GM23248 (cell line): ENCODE results near the gene GDF10. TPM values are rescaled to one million over a fixed set of nuclear protein-coding genes. Genes with fewer than 3 reads are reported as not detected.

Source experiments
- DNase-seq: peaks from one replicate; pipeline ENCODE4 v3.0.0-alpha.2; 2015
- H2AFZ ChIP-seq: fragments of 200-600 bp; sonication (generic); 2 replicates; pipeline ENCODE4 v1.6.1; 2016; ENCODE audit warnings: antibody characterized with exemption
- H3F3A ChIP-seq: fragments of 200-600 bp; sonication (generic); 2 replicates; pipeline ENCODE4 v1.6.1; 2016; ENCODE audit warnings: mild to moderate bottlenecking, antibody characterized with exemption, mixed run types; ENCODE audit not compliant: insufficient read depth
- H3K27ac ChIP-seq: fragments of 200-600 bp; sonication (generic); 2 replicates; pipeline ENCODE4 v1.5.1; 2016; ENCODE audit warnings: mild to moderate bottlenecking
- H3K27me3 ChIP-seq: fragments of 200-600 bp; sonication (generic); replicated peaks from 2 replicates; pipeline ENCODE4 v1.6.1; 2016; ENCODE audit warnings: mild to moderate bottlenecking; ENCODE audit not compliant: insufficient read depth
- H3K36me3 ChIP-seq: fragments of 200-600 bp; sonication (generic); 2 replicates; pipeline ENCODE4 v1.6.1; 2016; ENCODE audit warnings: low read depth, mild to moderate bottlenecking
- H3K4me1 ChIP-seq: fragments of 200-600 bp; sonication (generic); 2 replicates; pipeline ENCODE4 v1.6.1; 2016; ENCODE audit warnings: mild to moderate bottlenecking; ENCODE audit not compliant: insufficient read depth
- H3K4me2 ChIP-seq: fragments of 200-600 bp; sonication (generic); one replicate; pipeline ENCODE4 v1.6.1; 2016; ENCODE audit warnings: mild to moderate bottlenecking; ENCODE audit not compliant: unreplicated experiment
- H3K4me3 ChIP-seq: fragments of 200-600 bp; sonication (generic); 2 replicates; pipeline ENCODE4 v1.5.1; 2016; ENCODE audit warnings: mild to moderate bottlenecking
- H3K79me2 ChIP-seq: fragments of 200-600 bp; sonication (generic); 2 replicates; pipeline ENCODE4 v1.6.1; 2016; ENCODE audit warnings: mild to moderate bottlenecking; ENCODE audit not compliant: insufficient read depth
- H3K9ac ChIP-seq: fragments of 200-600 bp; sonication (generic); 2 replicates; pipeline ENCODE4 v1.6.1; 2016; ENCODE audit warnings: mild to moderate bottlenecking
- H3K9me2 ChIP-seq: fragments of 200-600 bp; sonication (generic); 2 replicates; pipeline ENCODE4 v1.6.1; 2016; ENCODE audit warnings: mixed run types, mild to moderate bottlenecking, moderate library complexity; ENCODE audit not compliant: insufficient read depth
- H3K9me3 ChIP-seq: fragments of 200-600 bp; sonication (generic); one replicate; pipeline ENCODE4 v1.6.1; 2017; ENCODE audit warnings: low read depth
- H4K20me1 ChIP-seq: fragments of 200-600 bp; sonication (generic); 2 replicates; pipeline ENCODE4 v1.6.0; 2016; ENCODE audit not compliant: insufficient read depth
- EZH2 ChIP-seq: fragments of 200-600 bp; sonication (generic); IDR thresholded peaks from 2 replicates; pipeline ENCODE4 v1.6.1; 2018; ENCODE audit warnings: antibody characterized with exemption, mild to moderate bottlenecking; ENCODE audit not compliant: insufficient read depth, poor library complexity, severe bottlenecking
- EZH2phosphoT487 ChIP-seq: fragments of 200-600 bp; sonication (generic); IDR thresholded peaks from 2 replicates; pipeline ENCODE4 v1.6.1; 2018; ENCODE audit warnings: antibody characterized with exemption, moderate library complexity, mild to moderate bottlenecking, low read depth; ENCODE audit not compliant: insufficient read depth
- WGBS, 2 experiments: methylation state at CpG; one replicate each; pipeline ENCODE4 v1.1.6; 2015 to 2017; ENCODE audit warnings: low lambda C conversion rate in 2 of 2, low coverage in 1 of 2; ENCODE audit errors: missing lambda C conversion rate in 2 of 2; 5-methylcytosine and 5-hydroxymethylcytosine counted together
- in situ Hi-C: fragments of 300-500 bp; cut with MboI; formaldehyde crosslinking; loops from 2 replicates; pipeline ENCODE4 v1.15.0; 2020
- polyA plus RNA-seq: library from polyadenylated mRNA; unstranded; fragments of >200 nt; fragmentation: Nextera tagmentation; extraction: Ambion mirVana; gene quantifications from 2 replicates; pipeline ENCODE4 v1.2.1, GENCODE V29; 2016
- total RNA-seq: library from RNA; depleted of rRNA; stranded (reverse); fragments of >200 nt; shearing (Covaris generic); gene quantifications from 2 replicates; pipeline ENCODE4 v1.2.3, GENCODE V29; 2014

The GDF10 gene
- total and polyA plus RNA-seq, 2 experiments from 2014 or later: 0.08 to 0.22 TPM

DNA sequence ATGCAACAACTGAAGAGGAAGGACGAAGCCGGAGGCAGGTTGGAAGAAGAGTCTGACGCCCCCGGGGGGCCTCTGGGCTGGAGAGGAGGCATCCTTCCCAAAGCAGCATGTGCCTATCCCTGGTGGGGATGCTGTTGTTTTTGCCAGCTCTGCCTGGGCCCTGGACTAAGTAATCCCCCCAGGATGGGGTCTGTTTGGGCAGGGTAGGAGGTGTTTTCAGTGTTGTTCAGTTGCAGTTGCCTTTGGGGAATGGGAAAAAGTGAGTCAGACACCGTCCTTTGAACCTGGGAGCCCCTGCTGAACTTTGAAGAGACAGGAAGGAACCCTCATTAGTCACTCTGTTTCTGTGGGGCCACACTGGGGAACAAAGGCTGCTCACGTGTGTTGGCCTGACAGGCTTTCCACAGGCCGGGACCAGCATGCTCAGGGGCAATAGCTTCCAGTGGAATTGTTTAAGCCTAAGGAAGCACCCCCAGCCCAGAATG, 35.2 kb upstream of the GDF10 start:
- Histone ChIP-seq H4K20me1 (no peaks in the 10 kb centered on the region), H3F3A (no peaks in the 10 kb centered on the region), H3K27ac (no peak overlapping the region), H3K9me3 (no peaks in the 10 kb centered on the region), H3K4me3 (no peak overlapping the region), H2AFZ (no peak overlapping the region), H3K9me2 (no peaks in the 10 kb centered on the region), H3K4me2 (no peak overlapping the region), H3K36me3 (no peaks in the 10 kb centered on the region), H3K79me2 (no peaks in the 10 kb centered on the region), H3K27me3 (peaks cover 41% of the 10 kb centered on the region), H3K9ac (no peak overlapping the region), H3K4me1 (no peaks in the 10 kb centered on the region)
- TF ChIP-seq EZH2 (no peak), EZH2phosphoT487 (no peak)
- DNase-seq: no peak
- in situ Hi-C loops: no loop called here
- 61 to 65% methylated on average over 7 of the region's 7 CpGs for WGBS, 2 experiments

- Histone ChIP-seq H3K4me2 (no peak overlapping the region), H3K9ac (no peak overlapping the region), H3K27ac (no peak overlapping the region), H3K4me3 (no peak overlapping the region), H2AFZ (no peak overlapping the region), H3K9me2 (no peaks in the 10 kb centered on the region), H4K20me1 (no peaks in the 10 kb centered on the region), H3K27me3 (peaks cover 34% of the 10 kb centered on the region), H3K79me2 (no peaks in the 10 kb centered on the region), H3K9me3 (no peaks in the 10 kb centered on the region), H3K36me3 (no peaks in the 10 kb centered on the region), H3F3A (no peaks in the 10 kb centered on the region), H3K4me1 (no peaks in the 10 kb centered on the region)
- TF ChIP-seq EZH2phosphoT487 (no peak), EZH2 (no peak)
- DNase-seq: no peak
- 38 to 39% methylated on average over 5 of the region's 5 CpGs for WGBS, 2 experiments
- in situ Hi-C loops: no loop called here
Observed at GRCh38 chr10:47266602-47267001, 33.4 kb upstream of the GDF10 start.

DNA sequence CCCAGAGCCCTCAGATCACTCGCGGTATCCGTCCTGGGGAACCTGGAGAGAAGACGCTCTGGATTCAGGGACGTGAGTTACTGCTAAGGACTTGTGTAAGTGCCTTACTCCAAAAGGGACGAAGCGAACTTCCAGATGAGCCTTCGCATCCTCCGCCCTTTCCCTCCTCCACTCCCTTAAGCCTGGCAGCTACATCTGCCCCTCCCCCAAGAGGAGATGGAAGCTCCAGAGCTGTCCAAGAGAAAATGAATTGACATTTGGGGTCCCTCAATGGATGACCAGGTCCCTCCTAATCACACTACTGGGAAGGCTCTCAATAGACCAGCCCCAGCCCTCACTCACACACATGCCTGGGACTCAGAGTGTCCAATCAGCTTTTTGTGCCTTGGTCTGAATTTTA, 31.3 kb upstream of the GDF10 start:
- no peak for TF ChIP-seq EZH2phosphoT487
- TF ChIP-seq EZH2: no peak
- no peak overlapping the region for H3K4me3 ChIP-seq
- H3F3A ChIP-seq: no peaks in the 10 kb centered on the region
- no peak overlapping the region for H3K27ac ChIP-seq
- H3K4me2 ChIP-seq: no peak overlapping the region
- H3K36me3 ChIP-seq: no peaks in the 10 kb centered on the region
- no peaks in the 10 kb centered on the region for H3K9me3 ChIP-seq
- H3K9me2 ChIP-seq: no peaks in the 10 kb centered on the region
- WGBS, 2 experiments: 87 to 90% methylated on average over 9 of the region's 9 CpGs
- in situ Hi-C loops: no loop called here
- no peaks in the 10 kb centered on the region for H3K79me2 ChIP-seq
- DNase-seq: no peak
- peaks cover 26% of the 10 kb centered on the region; the same call in 1 of the 2 replicates for H3K27me3 ChIP-seq
- no peaks in the 10 kb centered on the region for H4K20me1 ChIP-seq
- H3K9ac ChIP-seq: no peak overlapping the region
- H3K4me1 ChIP-seq: no peaks in the 10 kb centered on the region
- no peak overlapping the region for H2AFZ ChIP-seq

DNA sequence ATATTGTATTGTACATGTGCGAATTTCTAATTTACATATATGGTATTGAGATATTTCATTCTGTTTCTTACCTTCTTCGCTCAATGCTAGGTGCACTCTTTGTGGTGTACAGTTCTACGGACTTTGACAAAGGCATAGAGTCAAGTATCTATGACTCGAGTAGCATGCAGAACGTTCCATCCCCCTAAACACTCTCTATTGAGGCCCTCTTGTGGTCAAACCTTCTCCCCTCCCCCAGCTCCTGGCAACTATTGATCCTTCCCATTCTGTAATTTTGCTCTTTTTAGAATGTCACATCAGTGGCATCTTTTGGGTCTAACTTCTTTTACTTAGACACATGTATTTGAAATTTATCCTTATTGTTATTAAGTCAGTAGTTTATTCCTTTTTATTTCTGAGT, 30.7 kb upstream of the GDF10 start:
- Histone ChIP-seq H3K36me3 (no peaks in the 10 kb centered on the region), H3K9me2 (no peaks in the 10 kb centered on the region), H4K20me1 (no peaks in the 10 kb centered on the region), H2AFZ (no peak overlapping the region), H3K4me2 (no peak overlapping the region), H3K9me3 (no peaks in the 10 kb centered on the region), H3K4me1 (no peaks in the 10 kb centered on the region), H3K27ac (no peak overlapping the region), H3K4me3 (no peak overlapping the region), H3K79me2 (no peaks in the 10 kb centered on the region), H3K27me3 (peaks cover 21% of the 10 kb centered on the region; the same call in 1 of the 2 replicates), H3K9ac (no peak overlapping the region), H3F3A (no peaks in the 10 kb centered on the region)
- in situ Hi-C loops: no loop called here
- no peak for TF ChIP-seq EZH2phosphoT487
- no peak for TF ChIP-seq EZH2
- DNase-seq: no peak
- 47 to 52% methylated on average over 5 of the region's 5 CpGs for WGBS, 2 experiments

- H3K4me1 ChIP-seq: no peaks in the 10 kb centered on the region
- H2AFZ ChIP-seq: no peak overlapping the region
- no peak for TF ChIP-seq EZH2
- TF ChIP-seq EZH2phosphoT487: no peak
- no peak overlapping the region for H3K9ac ChIP-seq
- peaks cover 3% of the 10 kb centered on the region; the same call in 1 of the 2 replicates for H3K27me3 ChIP-seq
- no peaks in the 10 kb centered on the region for H3K9me2 ChIP-seq
- 20 to 22% methylated on average over 2 of the region's 2 CpGs for WGBS, 2 experiments
- H3K4me3 ChIP-seq: no peak overlapping the region
- no peaks in the 10 kb centered on the region for H4K20me1 ChIP-seq
- H3K79me2 ChIP-seq: no peaks in the 10 kb centered on the region
- no peak overlapping the region for H3K4me2 ChIP-seq
- no peak overlapping the region for H3K27ac ChIP-seq
- no peaks in the 10 kb centered on the region for H3K9me3 ChIP-seq
- DNase-seq: no peak
- H3F3A ChIP-seq: no peaks in the 10 kb centered on the region
- no peaks in the 10 kb centered on the region for H3K36me3 ChIP-seq
- in situ Hi-C loops: no loop called here
Observed at GRCh38 chr10:47276071-47276470, 23.9 kb upstream of the GDF10 start.
